Measurements from ENCODE around the gene GLIS1.

Gene GLIS1

DNA sequence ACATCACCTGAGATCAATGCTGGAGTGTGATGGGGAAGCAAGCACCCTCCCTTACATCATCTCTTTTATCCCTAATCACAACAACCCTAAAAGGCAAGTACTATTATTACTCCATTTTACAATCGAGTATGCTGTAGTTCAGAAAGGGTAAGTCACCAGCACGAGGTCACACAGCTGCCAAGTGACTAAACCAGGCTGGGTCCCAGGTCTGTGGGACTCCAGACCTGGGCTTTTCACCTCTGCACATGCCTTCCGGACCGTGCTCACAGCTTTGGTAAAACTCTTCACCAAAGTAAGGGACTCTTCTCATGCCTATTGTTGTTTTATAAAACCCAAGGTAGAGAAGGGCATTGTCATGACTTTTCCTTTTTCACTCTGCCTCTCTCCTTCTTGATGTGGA is 148.9 kb downstream of the GLIS1 start:
- TF ChIP-seq LEF1 (IDR thresholded peaks at IDR 0.05; ENCODE audit: borderline replicate concordance): no peak
- no peak for TF ChIP-seq SUZ12 (IDR thresholded peaks at IDR 0.05)
- TF ChIP-seq FOXA1 (IDR thresholded peaks at IDR 0.05): no peak
- no peak for TF ChIP-seq FOXK2 (IDR thresholded peaks at IDR 0.05)
- no peak for TF ChIP-seq SP1 (IDR thresholded peaks at IDR 0.05)
- TF ChIP-seq BHLHE40 (IDR thresholded peaks at IDR 0.05; ENCODE audit: borderline replicate concordance): no peak
- TF ChIP-seq ELF4 (IDR thresholded peaks at IDR 0.05): no peak
- TF ChIP-seq, protein P1, sequence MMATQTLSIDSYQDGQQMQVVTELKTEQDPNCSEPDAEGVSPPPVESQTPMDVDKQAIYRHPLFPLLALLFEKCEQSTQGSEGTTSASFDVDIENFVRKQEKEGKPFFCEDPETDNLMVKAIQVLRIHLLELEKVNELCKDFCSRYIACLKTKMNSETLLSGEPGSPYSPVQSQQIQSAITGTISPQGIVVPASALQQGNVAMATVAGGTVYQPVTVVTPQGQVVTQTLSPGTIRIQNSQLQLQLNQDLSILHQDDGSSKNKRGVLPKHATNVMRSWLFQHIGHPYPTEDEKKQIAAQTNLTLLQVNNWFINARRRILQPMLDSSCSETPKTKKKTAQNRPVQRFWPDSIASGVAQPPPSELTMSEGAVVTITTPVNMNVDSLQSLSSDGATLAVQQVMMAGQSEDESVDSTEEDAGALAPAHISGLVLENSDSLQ (IDR thresholded peaks at IDR 0.05): no peak
- TF ChIP-seq CTBP1 (IDR thresholded peaks at IDR 0.05; ENCODE audit: borderline replicate concordance): no peak
- no peak for TF ChIP-seq TARDBP (IDR thresholded peaks at IDR 0.05)
- TF ChIP-seq FOXM1 (IDR thresholded peaks at IDR 0.05; ENCODE audit: borderline replicate concordance): no peak
- DNase-seq (ENCODE audit: extremely low spot score): no peak
- ChIA-PET CTCF (interaction anchor here (1.4 kb wide), 1 partner anchor 104 kb away, joined by 4 read pairs; no protein-coding TSS in a partner anchor), POLR2A (no interaction called here)

DNA sequence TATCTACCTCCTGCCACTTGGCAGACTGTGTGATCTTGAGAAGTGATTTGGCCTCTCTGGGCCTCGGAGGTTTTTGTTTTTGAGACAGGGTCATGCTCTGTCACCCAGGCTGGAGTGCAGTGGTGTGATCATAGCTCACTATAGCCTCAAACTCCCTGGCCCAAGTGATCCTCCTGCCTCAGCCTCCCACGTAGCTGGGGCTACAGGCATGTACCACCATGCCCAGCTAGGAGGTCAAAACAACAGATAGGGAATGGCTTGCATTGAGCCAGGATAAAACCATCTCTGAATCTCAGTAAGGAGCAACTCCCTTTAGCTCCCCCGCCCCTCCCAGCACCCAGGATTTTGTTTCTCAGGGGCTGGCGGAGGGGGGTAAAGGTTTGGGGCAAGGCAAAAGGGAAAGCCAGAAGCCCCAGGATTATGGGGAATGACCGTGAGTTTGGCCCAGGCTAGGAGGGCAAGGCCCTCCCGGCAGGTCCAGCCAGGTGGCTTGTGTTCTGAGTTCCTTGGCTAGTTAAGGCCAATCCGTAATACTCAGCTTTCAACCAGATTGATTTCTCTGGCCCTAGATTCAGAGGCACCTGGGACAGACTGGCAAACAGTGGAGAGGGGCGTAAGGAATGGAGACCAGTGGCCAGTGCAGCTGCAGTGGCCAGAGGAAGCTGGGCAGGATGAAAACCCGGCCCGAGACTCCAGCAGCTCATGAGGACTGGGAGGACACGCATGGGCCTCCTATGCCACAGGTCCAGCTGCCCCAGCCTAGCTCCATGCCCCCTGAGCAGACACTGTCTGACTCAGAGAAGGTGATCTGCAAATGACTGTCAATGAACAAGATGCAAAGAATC is 149.7 kb downstream of the GLIS1 start:
- TF ChIP-seq NFRKB (IDR thresholded peaks at IDR 0.05) (no peak), L3MBTL2 (conservative IDR thresholded peaks at IDR 0.05) (no peak), HDGF (IDR thresholded peaks at IDR 0.05; ENCODE audit: borderline replicate concordance) (no peak), BHLHE40 (IDR thresholded peaks at IDR 0.05; ENCODE audit: borderline replicate concordance) (no peak), ELF4 (IDR thresholded peaks at IDR 0.05) (no peak)
- no peak for DNase-seq (ENCODE audit: extremely low spot score)
- ChIA-PET CTCF (interaction anchor here (0.6 kb wide), 1 partner anchor 912 kb away, joined by 3 read pairs; no protein-coding TSS in a partner anchor), POLR2A (no interaction called here)

- ChIA-PET POLR2A (no interaction called here), CTCF (no interaction called here)
- no peak for TF ChIP-seq CTBP1 (IDR thresholded peaks at IDR 0.05; ENCODE audit: borderline replicate concordance)
- no peak for TF ChIP-seq ARNT (IDR thresholded peaks at IDR 0.05)
- no peak for TF ChIP-seq HDGF (IDR thresholded peaks at IDR 0.05; ENCODE audit: borderline replicate concordance)
- no peak for TF ChIP-seq FOXA1 (IDR thresholded peaks at IDR 0.05)
- TF ChIP-seq TARDBP (IDR thresholded peaks at IDR 0.05): no peak
- TF ChIP-seq NFRKB (IDR thresholded peaks at IDR 0.05): no peak
- DNase-seq (ENCODE audit: extremely low spot score): no peak
Measured at GRCh38 chr1:53588053-53588779, 150.7 kb downstream of the GLIS1 start.

GRCh38 chr1:53587252-53587988 is 151.5 kb downstream of the GLIS1 start:
- CTCF ChIA-PET: no interaction called here
- DNase-seq (ENCODE audit: extremely low spot score): no peak
- POLR2A ChIA-PET: no interaction called here
- TF ChIP-seq HDGF (IDR thresholded peaks at IDR 0.05; ENCODE audit: borderline replicate concordance) (no peak), BHLHE40 (IDR thresholded peaks at IDR 0.05; ENCODE audit: borderline replicate concordance) (no peak), FOXK2 (IDR thresholded peaks at IDR 0.05) (no peak), SP1 (IDR thresholded peaks at IDR 0.05) (no peak), ELF4 (IDR thresholded peaks at IDR 0.05) (no peak), FOXA1 (IDR thresholded peaks at IDR 0.05) (no peak)
- TF ChIP-seq, protein P1 (IDR thresholded peaks at IDR 0.05): no peak

DNA sequence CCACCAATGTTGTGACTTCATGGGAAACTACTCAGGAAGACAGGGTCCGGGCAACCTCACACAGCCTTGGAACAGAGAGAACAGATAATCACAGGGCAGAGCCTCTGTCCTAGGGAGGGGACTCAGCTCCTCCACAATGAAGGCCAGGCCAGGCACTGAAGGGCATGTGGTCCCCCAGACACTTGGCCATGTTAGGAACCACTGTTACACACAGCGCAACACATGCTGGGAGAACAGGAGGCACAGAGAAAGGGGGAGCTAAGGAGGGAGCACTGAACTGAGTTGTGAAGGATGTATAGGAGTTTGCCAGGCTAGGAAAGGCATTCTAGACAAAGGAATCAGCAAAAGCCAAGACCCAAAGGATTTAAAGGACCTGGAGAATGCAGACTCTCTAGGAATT is 152.2 kb downstream of the GLIS1 start:
- CTCF ChIA-PET: no interaction called here
- TF ChIP-seq HDGF (IDR thresholded peaks at IDR 0.05; ENCODE audit: borderline replicate concordance) (no peak), FOXK2 (IDR thresholded peaks at IDR 0.05) (no peak), CTBP1 (IDR thresholded peaks at IDR 0.05; ENCODE audit: borderline replicate concordance) (no peak), ZNF384 (IDR thresholded peaks at IDR 0.05) (no peak), NFRKB (IDR thresholded peaks at IDR 0.05) (no peak), ARNT (IDR thresholded peaks at IDR 0.05) (no peak), SUZ12 (IDR thresholded peaks at IDR 0.05) (no peak), FOXA1 (IDR thresholded peaks at IDR 0.05) (no peak), TARDBP (IDR thresholded peaks at IDR 0.05) (no peak), SP1 (IDR thresholded peaks at IDR 0.05) (no peak), FOXM1 (IDR thresholded peaks at IDR 0.05; ENCODE audit: borderline replicate concordance) (no peak), L3MBTL2 (conservative IDR thresholded peaks at IDR 0.05) (no peak), BHLHE40 (IDR thresholded peaks at IDR 0.05; ENCODE audit: borderline replicate concordance) (no peak), LEF1 (IDR thresholded peaks at IDR 0.05; ENCODE audit: borderline replicate concordance) (no peak), ELF4 (IDR thresholded peaks at IDR 0.05) (no peak)
- TF ChIP-seq, protein P1 (IDR thresholded peaks at IDR 0.05): no peak
- POLR2A ChIA-PET: no interaction called here
- no peak for DNase-seq (ENCODE audit: extremely low spot score)

DNA sequence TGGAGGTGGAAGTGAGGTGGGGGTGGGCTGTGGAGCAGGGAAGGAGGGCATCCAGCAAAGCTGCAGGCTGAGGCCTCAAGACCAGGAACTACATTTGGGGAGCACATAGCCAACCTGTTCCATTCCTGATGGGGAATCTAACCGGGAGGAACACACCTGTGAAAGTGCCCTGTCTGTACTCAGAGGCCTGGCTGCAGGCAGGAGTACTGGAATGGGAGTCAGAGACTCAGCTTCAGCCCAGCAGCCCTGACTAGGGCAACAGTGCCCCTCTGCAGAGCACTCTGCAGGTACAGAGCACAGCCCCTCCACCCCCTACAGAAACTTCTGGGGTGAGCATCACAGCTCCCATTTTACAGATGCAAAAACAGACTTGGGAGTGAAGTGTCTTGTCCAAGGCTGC is 153.4 kb downstream of the GLIS1 start:
- no peak for DNase-seq (ENCODE audit: extremely low spot score)
- CTCF ChIA-PET: no interaction called here
- TF ChIP-seq FOXK2 (IDR thresholded peaks at IDR 0.05) (no peak), ARNT (IDR thresholded peaks at IDR 0.05) (no peak), BHLHE40 (IDR thresholded peaks at IDR 0.05; ENCODE audit: borderline replicate concordance) (no peak), FOXM1 (IDR thresholded peaks at IDR 0.05; ENCODE audit: borderline replicate concordance) (no peak), L3MBTL2 (conservative IDR thresholded peaks at IDR 0.05) (no peak), LEF1 (IDR thresholded peaks at IDR 0.05; ENCODE audit: borderline replicate concordance) (no peak), ZNF384 (IDR thresholded peaks at IDR 0.05) (no peak), TARDBP (IDR thresholded peaks at IDR 0.05) (no peak), CTBP1 (IDR thresholded peaks at IDR 0.05; ENCODE audit: borderline replicate concordance) (no peak), SP1 (IDR thresholded peaks at IDR 0.05) (no peak)
- POLR2A ChIA-PET: no interaction called here
